ENCODE data around the gene TMSB4X.

DNA sequence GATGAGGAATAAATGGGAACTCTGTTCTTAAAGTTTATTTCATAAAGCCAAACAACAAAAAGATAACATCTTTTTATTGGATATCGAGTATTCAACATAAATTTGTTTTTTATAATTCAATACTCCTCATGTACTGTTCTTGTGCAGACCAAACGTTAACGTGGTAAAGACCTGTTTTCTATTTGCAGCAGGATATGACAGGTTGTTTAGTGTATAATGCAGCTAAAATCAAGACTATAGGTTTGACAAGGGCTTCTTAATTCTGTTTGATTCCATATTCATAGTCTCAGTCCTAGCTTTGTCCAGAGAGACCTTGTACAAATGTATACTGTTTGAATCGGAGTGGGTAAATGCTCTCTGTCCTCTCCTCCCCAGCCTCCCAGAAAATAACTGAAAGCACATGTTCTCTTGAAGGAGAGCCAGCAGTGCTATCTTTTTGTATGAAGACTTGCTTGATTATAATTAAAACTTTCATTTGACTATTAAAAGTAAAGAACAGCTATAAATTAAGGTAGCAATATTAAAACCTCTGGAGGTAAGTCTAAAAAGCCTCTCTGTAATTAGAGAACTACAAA, 17.7 kb downstream of the TMSB4X start:
- TF ChIP-seq, protein P1, sequence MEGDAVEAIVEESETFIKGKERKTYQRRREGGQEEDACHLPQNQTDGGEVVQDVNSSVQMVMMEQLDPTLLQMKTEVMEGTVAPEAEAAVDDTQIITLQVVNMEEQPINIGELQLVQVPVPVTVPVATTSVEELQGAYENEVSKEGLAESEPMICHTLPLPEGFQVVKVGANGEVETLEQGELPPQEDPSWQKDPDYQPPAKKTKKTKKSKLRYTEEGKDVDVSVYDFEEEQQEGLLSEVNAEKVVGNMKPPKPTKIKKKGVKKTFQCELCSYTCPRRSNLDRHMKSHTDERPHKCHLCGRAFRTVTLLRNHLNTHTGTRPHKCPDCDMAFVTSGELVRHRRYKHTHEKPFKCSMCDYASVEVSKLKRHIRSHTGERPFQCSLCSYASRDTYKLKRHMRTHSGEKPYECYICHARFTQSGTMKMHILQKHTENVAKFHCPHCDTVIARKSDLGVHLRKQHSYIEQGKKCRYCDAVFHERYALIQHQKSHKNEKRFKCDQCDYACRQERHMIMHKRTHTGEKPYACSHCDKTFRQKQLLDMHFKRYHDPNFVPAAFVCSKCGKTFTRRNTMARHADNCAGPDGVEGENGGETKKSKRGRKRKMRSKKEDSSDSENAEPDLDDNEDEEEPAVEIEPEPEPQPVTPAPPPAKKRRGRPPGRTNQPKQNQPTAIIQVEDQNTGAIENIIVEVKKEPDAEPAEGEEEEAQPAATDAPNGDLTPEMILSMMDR (IDR thresholded peaks at IDR 0.05; ENCODE audit: insufficient read depth, low read depth, low read length) = no peak
- TF ChIP-seq EZH2 (IDR thresholded peaks at IDR 0.05; ENCODE audit: insufficient read depth, low read length) = no peak

Measured in astrocyte (in vitro differentiated cells and primary cell).